Psoas muscle (tissue), 8 donors: ENCODE results near the gene SMYD3. TPM values are rescaled to one million over a fixed set of nuclear protein-coding genes. Genes with fewer than 3 reads are reported as not detected.

Experiments
- ATAC-seq, 4 donors: fragments of 200-7000 bp; cut with Tn5 transposase; one replicate each; pipeline ENCODE4 v1.9.1; 2020; ENCODE audit warnings: moderate library complexity in 3 of 4, mild to moderate bottlenecking in 2 of 4
- DNase-seq, 2 donors: peaks; one replicate each; pipeline ENCODE4 v3.0.0-alpha.2; 2020
- H3K27ac ChIP-seq: fragments of 200-600 bp; one replicate; pipeline ENCODE4 v1.8.0; 2022
- H3K27me3 ChIP-seq, 3 donors: fragments of 200-600 bp in 1 of 3; one replicate each; pipeline versions ENCODE4 v1.6.1 to v1.8.0; 2013 to 2022; ENCODE audit warnings: low read length in 2 of 3, mild to moderate bottlenecking in 2 of 3, moderate library complexity in 1 of 3; ENCODE audit not compliant: insufficient read depth in 3 of 3
- H3K36me3 ChIP-seq, 2 donors: fragments of 200-600 bp in 1 of 2; one replicate each; pipeline versions ENCODE4 v1.6.1 to v1.8.0; 2013 to 2022; ENCODE audit warnings: low read depth in 1 of 2, mild to moderate bottlenecking in 1 of 2, moderate library complexity in 1 of 2; ENCODE audit not compliant: insufficient read depth in 1 of 2
- H3K4me1 ChIP-seq: fragments of 200-600 bp; one replicate; pipeline ENCODE4 v1.8.0; 2022
- H3K4me3 ChIP-seq: fragments of 200-600 bp; one replicate; pipeline ENCODE4 v1.8.0; 2022; ENCODE audit warnings: mild to moderate bottlenecking
- H3K9me3 ChIP-seq: fragments of 200-600 bp; one replicate; pipeline ENCODE4 v1.8.0; 2022
- WGBS, 3 donors: extraction: QIAGEN DNeasy Blood & Tissue Kit; methylation state at CpG; one replicate each; pipeline versions ENCODE4 v1.1.6 to v1.1.7; 2013; 5-methylcytosine and 5-hydroxymethylcytosine counted together
- intact Hi-C, 2 donors: fragments of 100-400 bp; cut with DNase I; formaldehyde crosslinking; loops; one replicate each; pipeline versions ENCODE4 v1.11.0 to v1.14.2; 2022
- polyA plus RNA-seq, 3 donors: library from polyadenylated mRNA; stranded (reverse); fragments of 200-250 nt; gene quantifications; one replicate each; pipeline ENCODE4 v1.2.3, GENCODE V29; 2013
- total RNA-seq, 4 donors: library from RNA; stranded (reverse); fragmentation: NEBNext Ultra II Directional in 2 of 4; extraction: Animal tissue kit (Norgen Biotek cat#: 25700) in 2 of 4; gene quantifications; one replicate each; pipeline versions ENCODE4 v1.2.1 to v1.2.4, GENCODE V29; 2021 to 2023
- TF ChIP-seq, protein P1 (sequence below): fragments of 200-600 bp; IDR thresholded peaks from one replicate; pipeline ENCODE4 v1.8.0; 2022; ENCODE audit warnings: antibody characterized with exemption
- donor health status: healthy with polysubstance abuse.
- donor health status: DM: no; HTN: no; CAD: no; lungs with moderate emphysema.
- donor health status: Bipolar disorder and iron deficiency.
- donor health status: healthy.
- donor health status: DM: yes; HTN: yes; CAD: no.
- donor health status: DM: no; HTN: no; CAD: no.
- donor health status: DM: no; HTN: no; CAD: no.
- donor health status: DM: yes; HTN: yes; CAD: no.

The SMYD3 gene
- total and polyA plus RNA-seq, 7 donors, result 2.9 to 6.4 (median 4.9) TPM

DNA sequence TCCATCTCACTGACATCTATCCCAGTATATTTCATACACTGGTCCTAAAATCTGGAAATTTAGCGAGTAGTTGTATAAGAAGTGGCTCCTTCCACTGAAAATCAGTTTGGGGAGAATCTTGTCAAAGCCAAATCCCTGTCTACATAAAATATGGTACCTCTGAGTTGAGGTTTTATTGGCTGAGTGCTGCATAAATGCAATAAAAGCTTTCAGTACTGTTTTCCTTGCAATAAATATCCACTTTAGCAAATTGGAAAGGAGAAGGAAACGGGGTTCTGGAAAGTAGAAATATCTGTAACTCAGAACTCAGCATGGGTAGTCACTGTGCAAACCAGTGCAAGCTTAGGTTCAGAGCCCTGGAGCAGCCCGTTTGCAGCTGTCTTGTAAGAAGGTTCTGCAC lies 580.2 kb downstream of the SMYD3 start:
- Histone ChIP-seq H3K4me3 (no peak overlapping the region), H3K27me3 (no peaks in the 10 kb centered on the region), H3K27ac (no peak overlapping the region), H3K4me1 (no peaks in the 10 kb centered on the region), H3K36me3 (no peaks in the 10 kb centered on the region), H3K9me3 (no peaks in the 10 kb centered on the region)
- intact Hi-C loops, result no loop called here
- WGBS, 3 donors, result 80 to 88% (median 82%) methylated on average over 3 of the region's 3 CpGs
- ATAC-seq (no peak), DNase-seq (no peak)
- TF ChIP-seq, protein P1, sequence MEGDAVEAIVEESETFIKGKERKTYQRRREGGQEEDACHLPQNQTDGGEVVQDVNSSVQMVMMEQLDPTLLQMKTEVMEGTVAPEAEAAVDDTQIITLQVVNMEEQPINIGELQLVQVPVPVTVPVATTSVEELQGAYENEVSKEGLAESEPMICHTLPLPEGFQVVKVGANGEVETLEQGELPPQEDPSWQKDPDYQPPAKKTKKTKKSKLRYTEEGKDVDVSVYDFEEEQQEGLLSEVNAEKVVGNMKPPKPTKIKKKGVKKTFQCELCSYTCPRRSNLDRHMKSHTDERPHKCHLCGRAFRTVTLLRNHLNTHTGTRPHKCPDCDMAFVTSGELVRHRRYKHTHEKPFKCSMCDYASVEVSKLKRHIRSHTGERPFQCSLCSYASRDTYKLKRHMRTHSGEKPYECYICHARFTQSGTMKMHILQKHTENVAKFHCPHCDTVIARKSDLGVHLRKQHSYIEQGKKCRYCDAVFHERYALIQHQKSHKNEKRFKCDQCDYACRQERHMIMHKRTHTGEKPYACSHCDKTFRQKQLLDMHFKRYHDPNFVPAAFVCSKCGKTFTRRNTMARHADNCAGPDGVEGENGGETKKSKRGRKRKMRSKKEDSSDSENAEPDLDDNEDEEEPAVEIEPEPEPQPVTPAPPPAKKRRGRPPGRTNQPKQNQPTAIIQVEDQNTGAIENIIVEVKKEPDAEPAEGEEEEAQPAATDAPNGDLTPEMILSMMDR, result no peak

DNA sequence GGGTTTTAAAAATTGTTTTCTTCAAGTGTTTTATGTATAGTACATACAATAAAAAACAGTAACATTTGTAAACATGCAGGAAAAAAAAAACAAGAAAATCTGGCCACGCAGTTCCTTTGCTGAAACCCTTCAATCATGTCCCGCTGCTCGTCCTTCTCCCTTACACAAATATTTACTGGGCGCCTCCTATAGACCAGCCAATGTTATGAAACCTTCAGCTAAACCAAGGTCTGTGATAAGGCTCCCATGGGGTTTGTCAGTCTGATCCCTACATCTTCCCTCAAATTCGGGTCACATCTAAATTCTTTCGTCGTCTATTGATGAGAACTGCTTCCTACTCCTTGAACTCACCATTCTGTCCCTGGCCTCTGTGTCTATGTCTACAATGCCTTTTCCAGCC lies 583.9 kb downstream of the SMYD3 start:
- TF ChIP-seq, protein P1, result no peak
- DNase-seq, result no peak
- Histone ChIP-seq H3K27ac (no peak overlapping the region), H3K4me3 (no peak overlapping the region), H3K36me3 (no peaks in the 10 kb centered on the region), H3K9me3 (no peaks in the 10 kb centered on the region), H3K27me3 (no peaks in the 10 kb centered on the region), H3K4me1 (no peaks in the 10 kb centered on the region)
- intact Hi-C loops, result no loop called here
- no peak for ATAC-seq
- 86 to 92% (median 90%) methylated on average over 7 of the region's 7 CpGs for WGBS, 3 donors

DNA sequence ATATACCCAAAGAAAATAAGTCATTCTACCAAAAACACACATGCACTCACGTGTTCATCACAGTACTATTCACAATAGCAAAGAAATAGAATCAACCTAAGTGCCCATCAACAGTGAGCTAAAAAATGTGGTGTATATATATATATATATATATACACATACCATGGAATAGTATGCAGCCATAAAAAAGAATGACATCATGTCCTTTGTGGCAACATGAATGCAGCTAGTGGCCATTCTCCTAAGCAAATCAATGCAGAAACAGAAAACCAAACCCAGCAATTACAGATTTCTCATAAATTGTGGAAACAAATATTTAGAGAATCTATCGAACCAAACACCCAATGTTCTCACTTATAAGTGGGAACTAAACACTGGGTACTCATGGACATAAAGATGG lies 585.7 kb downstream of the SMYD3 start:
- DNase-seq, result no peak
- TF ChIP-seq, protein P1, result no peak
- no peak for ATAC-seq
- H3K27ac ChIP-seq, result no peak overlapping the region
- 98 to 100% (median 100%) methylated on average over 2 of the region's 2 CpGs for WGBS, 3 donors
- H3K27me3 ChIP-seq, result no peaks in the 10 kb centered on the region
- no peaks in the 10 kb centered on the region for H3K36me3 ChIP-seq
- H3K4me1 ChIP-seq, result no peaks in the 10 kb centered on the region
- intact Hi-C loops, result no loop called here
- no peak overlapping the region for H3K4me3 ChIP-seq
- H3K9me3 ChIP-seq, result no peaks in the 10 kb centered on the region

DNA sequence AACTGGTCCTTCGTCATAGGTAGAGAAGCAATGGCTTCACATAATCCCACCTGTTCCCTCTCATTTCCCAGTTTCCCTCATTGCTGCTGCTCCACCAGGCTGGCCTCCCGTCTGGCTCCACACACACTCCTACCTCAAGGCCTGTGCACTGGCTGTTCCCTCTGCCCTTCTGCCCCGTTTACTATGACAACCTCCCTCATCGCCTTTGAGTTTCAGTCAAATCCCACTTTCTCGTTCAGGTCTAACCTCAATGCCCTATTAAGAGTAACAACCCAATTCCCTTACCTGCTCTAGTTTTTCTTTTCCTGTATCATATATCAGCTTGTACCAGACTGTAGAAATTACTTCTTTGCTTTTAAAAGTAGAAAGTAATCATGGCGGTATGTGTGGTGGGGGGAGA lies 589.7 kb downstream of the SMYD3 start:
- peaks cover 5% of the 10 kb centered on the region for H3K9me3 ChIP-seq
- H3K4me1 ChIP-seq, result no peaks in the 10 kb centered on the region
- H3K36me3 ChIP-seq, result peaks cover 0 to 7% of the 10 kb centered on the region in 2 donors
- no peak for DNase-seq
- intact Hi-C loops, result no loop called here
- ATAC-seq, result no peak
- H3K27ac ChIP-seq, result no peak overlapping the region
- H3K27me3 ChIP-seq, result no peaks in the 10 kb centered on the region
- 75 to 82% (median 78%) methylated on average over 6 of the region's 6 CpGs for WGBS, 3 donors
- no peak overlapping the region for H3K4me3 ChIP-seq
- TF ChIP-seq, protein P1, result no peak

DNA sequence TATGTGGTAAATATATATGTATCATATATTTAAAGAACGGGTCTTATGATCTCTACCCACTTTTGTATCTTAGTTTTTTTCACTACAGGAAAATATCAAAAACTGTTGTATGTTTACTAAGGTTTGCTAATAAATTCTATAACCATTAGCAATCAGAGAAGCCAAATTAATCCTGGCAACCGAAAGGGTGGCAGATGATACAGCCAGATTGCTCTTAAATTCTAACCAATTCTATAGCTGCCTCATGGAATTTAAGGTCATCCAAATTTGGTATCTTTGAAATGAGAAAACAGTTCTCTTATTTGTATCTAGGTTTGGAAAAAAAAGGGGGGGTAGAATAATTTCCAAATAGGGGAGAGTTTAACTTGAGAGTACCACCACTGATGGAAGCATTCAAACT lies 591.2 kb downstream of the SMYD3 start:
- whole genome bisulfite sequencing, 3 donors, result 89 to 92% (median 90%) methylated on average over 2 of the region's 2 CpGs
- no peak overlapping the region for H3K27ac ChIP-seq
- H3K4me1 ChIP-seq, result no peaks in the 10 kb centered on the region
- no peak overlapping the region for H3K4me3 ChIP-seq
- intact Hi-C loops, result no loop called here
- no peaks in the 10 kb centered on the region for H3K27me3 ChIP-seq
- DNase-seq, result no peak
- ATAC-seq, result no peak
- TF ChIP-seq, protein P1, result no peak
- H3K9me3 ChIP-seq, result peaks cover 5% of the 10 kb centered on the region
- peaks cover 0 to 7% of the 10 kb centered on the region in 2 donors for H3K36me3 ChIP-seq
